GM18519 (cell line): ENCODE data around the gene PARD3.

Experiments used
- ATAC-seq: cut with Tn5 transposase; IDR thresholded peaks from one replicate; pipeline ENCODE4 v1.9.1; 2021; ENCODE audit warnings: mild to moderate bottlenecking, moderate library complexity; ENCODE audit not compliant: unreplicated experiment, low FRiP score

PARD3 gene

DNA sequence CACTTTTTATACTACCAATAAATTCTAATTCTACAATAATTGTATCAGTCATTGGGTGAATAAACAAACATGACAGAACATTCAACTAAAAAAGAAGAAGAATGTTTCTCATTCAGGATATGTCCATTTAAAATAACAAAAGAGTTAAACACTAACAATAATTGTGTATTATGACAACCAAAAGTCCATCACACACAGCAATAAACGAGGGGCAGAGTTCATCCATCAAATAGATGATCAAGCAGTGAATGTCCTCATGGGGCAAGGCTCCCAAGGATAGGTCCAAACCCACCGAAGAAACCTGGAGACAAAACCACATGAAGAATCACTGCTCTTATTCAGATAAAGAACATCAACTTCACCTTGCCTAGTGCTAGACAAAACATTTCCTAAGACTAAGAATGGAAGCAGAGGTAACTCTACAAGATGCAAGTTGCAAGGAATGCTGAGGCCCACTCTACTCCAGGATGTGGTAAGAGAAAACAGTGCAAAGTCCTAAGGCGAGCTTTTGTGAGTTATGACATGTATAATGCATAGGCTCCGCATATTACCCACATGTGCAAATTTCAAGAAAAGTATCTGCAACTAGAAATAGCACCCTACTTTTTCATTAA lies 115.1 kb downstream of the PARD3 start:
- no peak for ATAC-seq

DNA sequence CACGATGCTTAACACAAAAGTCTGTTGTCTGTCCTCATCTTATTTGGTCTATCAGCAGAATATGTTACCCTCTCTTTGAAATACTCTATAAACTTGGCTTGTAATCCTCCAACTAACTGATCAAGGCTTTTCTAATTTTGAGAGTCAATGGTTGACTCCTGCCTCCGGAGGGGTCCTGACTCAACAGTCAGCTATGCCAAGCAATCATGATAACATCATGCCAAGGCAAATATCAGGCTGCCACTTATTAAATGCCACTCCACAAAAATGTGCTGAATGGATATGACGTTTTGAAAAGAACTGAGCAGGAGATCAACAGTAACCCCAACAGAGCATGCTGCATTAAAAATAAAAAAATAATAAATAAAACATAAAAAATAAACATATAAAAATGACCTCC lies 116.1 kb downstream of the PARD3 start:
- ATAC-seq = no peak

DNA sequence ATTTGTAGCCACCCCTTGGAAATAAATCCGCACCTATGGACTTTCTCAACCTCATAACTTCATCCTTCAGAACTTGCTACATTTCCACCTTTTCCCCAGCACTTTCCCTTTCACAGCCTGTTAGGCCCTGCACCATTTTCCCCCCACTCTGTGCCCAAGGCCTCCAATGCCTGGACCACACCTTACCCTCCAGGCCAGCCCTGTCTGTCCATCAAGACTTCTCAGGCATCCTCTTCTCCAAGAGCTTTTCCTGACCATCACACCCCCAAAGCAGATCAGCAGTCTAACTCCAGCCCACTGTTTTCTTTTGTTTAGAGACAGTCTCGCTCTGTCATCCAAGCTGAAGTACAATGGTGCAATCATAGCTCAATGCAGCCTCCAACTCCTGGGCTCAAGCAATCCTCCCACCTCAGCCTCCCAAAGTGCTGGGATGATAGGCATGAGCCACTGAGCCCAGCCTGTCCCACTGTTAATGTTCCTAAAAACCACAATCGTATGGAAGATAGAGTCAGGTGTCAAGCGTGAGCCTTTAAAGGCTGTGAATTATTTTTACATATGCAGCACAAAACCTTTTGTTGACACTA lies 116.8 kb downstream of the PARD3 start:
- no peak for ATAC-seq

DNA sequence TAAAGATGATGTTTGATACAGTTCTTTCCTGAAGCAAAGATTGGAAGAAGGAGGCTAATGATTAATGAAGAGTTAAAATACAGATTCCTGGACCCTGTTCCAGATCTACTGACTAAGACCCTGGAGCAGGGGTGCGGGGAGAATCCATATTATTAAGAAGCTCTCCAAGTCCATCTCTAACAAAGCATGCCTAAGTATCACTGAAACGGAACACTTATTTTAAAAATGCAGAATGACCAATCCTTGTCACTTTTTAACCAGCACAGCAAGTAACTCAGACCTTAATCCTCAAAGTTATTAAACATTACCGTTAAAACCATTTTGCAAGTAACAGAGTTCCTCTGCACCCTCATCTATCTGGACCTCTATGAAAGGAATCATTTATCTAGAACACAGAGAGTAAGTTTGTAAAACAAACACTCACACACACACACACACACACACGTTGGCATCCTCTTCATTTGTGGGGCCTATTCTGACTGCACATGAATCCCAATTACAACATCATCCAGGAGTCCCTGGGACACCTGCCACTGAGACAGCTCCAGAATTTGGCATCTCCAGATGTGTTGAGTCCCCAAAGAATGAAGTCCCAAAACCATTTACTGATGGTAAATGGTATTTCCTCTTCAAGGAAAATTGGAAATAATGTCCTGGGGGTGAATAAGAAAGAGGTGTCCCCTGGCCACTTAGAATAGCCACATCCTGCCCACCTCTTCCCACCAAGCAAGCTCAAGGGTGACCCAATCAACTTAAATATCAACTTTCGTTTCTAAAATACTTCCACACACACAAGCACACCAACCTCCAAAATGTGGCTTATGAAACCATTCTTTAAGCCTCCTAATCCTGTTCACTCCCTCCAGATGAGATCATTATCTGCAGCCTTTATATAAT lies 117.5 kb downstream of the PARD3 start:
- ATAC-seq = no peak

DNA sequence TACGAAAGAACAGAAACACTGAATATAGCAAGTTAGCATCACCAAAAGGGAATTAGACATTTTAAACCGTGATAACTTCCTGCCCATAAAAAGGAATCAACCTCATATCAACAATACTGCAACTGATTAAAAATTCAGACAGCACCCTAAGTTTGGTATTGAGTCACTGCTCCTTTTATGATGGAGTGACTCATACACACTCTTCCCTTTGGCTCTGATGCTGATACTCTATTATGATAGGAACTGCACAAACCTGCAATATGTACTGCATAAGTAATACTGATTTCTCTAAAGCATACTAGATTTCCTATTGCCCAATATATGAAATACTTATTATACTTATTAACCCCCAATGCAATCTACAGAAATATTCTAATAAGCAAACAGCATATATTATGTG lies 118.7 kb downstream of the PARD3 start:
- no peak for ATAC-seq

DNA sequence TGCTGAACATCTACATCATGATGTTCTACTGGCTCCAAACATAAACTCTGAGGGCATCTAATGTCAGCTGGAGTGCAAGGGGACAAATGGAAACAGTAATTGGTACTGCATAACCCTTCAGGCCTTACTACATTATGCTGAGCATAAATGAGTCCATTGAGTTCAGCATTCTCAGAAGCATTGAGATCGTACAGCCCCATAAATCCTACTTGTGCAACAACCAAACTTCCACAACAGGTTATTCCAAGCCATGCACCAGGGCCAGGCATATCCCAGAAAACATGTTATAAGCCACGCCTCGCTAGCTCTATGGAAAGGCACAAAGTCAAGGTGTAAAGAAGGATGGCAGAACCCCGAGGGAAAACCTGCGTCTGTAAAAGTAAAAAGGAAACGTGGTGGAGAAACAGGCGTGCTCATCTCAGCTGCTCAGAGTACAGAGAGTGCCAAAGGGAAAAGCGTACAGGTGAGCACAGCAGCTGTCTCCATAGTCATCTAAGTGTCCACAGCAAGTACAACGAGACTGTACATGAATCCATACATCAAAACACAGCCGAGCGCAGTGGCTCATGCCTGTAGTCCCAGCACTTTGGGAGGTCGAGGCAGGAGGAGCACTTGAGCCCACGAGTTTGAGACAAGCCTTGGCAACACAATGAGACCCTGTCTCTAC lies 124.6 kb downstream of the PARD3 start:
- ATAC-seq = no peak

DNA sequence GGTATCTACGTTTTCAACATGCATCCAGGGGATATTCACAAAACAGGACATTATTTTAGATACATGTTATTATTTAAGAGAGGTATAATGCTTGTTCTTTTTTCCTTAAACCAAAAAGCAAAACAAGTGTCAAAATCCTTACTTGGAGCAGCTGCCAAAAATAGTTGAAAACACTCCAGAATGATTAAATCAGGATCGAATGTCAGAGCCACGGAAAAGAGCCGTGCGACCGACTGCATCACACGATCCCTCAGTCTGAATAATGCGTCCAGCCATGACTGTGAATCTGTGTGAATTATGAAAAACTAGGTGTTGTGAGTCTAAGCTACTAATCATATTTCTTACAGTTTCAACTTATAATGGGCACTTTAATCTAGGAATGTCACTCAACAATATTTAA lies 126.0 kb downstream of the PARD3 start:
- ATAC-seq = no peak

DNA sequence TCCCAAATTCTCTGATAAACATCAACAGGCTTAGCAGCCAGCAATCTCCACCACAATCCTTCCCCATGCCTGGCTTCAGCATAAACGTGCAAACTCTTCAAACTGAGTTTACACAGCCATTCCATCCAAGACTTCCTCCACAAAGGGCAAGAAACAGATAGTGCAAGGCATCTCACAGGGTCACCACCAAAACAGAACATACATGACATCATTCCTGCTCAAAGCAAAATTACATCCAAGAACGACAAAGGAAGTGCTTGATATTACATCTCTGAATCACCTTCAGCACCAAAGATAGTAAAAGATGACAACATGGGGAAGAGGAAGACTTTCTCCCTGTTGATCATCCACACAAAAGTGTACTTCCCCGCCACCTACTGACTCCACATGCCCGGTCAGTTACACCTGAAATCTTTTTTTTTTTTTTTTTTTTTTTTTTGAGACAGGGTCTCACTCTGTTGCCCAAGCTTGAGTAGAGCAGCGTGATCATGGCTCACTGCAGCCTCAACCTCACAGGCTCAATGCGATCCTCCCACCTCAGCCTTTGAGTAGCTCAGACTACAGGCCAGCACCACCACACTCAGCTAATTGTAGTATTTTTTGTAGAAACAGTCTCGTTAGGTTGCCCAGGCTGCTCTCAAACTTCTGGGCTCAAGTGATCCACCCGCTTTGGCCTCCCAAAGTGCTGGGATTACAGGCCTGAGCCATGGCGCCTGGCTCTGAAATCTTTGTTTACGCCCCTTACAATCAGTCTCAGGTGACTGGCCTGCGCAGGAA lies 127.5 kb downstream of the PARD3 start:
- no peak for ATAC-seq

DNA sequence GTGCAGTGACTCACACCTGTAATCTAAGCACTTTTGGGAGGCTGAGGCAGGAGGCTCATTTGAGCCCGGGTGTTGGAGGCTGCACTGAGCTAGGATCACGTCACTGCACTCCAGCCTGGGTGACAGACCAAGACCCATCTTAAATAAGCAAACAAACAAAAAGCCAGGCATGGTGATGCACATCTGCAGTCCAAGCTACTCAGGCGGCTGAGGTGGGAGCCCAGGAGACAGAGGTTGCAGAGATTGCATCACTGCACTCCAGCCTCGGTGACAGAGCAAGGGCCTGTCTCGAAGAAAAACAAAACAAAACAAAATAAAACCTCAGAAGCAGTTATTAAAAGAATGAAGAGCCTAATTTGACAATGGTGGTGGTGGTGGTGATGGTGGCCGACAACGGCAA lies 132.5 kb downstream of the PARD3 start:
- no peak for ATAC-seq

DNA sequence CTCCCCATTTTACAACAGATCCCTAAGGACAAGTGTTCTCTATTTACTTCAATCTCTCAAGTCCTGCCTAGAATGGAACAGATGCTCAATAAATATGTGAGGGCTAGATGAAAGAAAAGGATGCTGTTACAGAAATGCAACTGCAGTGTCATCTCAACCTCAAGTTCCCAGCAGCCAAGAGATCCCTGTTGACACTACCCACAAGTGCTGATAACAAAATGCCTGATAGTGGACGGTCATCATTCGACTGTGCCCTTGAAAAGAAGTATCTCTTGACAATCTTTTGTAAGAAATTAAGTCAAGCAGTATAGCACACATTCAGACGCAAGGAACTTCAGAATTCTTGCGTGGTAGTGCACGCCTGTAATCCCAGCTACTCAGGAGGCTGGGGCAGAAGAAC lies 133.2 kb downstream of the PARD3 start:
- ATAC-seq = no peak

DNA sequence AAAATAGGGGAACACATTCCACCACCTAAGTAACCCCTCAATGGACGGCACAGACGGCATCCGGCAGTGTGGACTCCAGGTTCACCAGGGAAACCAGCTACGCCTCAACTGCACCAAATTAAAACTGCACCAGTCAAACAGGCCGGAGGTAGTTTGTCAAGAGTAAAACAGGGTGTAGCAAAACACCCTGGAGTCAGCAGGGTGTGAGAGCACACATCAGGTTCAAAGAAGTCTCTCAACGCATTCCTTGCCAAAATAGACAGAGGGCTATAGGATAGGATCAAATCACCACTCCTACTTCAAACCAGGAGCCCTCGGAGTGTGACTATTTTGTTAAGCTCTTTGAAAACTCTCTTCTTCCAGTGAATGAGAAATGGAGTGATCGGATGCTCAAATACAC lies 135.9 kb downstream of the PARD3 start:
- no peak for ATAC-seq

DNA sequence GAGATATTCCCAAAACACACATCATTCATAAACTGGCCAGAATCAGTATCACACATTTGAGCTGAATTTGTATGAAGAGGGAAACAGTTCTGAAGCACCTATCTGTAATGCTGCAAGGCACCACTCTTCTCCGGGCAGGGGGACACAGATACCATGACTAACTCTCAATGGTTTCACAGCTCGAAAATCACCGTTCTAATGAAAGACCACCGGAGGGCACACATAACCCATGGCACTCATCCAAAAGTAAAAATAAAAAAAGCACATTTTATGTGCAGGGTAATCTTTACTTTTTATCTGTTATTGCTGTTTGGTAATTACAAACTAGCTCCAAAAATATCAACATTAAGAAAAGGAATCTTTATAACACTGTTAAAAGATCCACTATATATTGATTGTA lies 137.5 kb downstream of the PARD3 start:
- no peak for ATAC-seq

DNA sequence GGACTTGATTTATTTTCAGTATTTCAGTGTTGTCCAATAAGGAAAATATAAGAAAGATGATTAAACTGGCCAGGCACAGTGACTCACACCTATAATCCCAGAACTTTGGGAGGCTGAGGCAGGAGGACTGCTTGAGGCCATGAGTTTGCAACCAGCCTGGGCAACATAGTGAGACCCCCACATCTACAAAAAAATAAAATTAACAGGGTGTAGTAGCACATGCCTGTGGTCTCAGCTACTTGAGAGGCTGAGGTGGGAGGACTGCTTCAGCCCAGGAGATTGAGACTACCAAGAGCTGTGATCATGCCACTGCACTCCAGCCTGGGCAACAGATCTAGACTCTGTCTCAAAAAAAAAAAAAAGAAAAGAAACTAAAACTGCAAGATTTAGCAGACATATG lies 138.0 kb downstream of the PARD3 start:
- ATAC-seq = no peak

DNA sequence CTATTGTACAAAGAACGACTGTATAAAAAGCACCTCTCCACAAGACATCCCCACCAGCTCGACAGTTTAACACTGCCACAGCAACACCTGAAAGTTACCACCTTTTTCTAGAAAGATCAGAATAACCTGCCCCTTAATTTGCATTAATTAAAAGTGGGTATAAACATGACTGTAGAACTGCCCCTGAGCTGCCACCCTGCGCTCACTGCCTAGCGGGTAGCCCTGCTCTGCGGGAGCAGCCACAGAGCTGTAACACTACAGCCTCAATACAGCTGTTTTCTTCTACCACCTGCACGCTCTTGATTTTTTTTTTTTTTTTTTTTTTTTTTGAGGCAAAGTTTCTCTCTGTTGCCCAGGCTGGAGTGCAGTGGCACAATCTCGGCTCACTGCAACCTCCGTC lies 140.9 kb downstream of the PARD3 start:
- no peak for ATAC-seq

DNA sequence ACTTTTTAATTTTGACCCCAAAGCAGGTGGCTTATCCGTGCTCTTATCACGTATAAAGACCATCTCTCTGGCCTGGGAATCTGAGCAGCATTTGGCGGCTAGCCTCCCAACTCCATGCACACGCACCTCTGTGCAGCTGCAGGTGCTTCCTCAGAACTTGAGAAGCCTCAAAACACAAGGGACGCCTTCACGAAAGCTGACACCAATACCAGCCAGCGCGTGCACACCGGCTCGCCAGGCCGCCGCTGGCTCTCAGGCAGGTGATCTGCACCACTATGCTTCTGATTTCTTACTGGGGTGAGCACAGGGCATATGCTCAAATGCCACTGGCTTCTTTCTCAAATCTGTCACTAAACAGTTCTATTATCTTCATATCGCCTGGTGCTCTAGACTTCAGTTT lies 145.0 kb downstream of the PARD3 start:
- no peak for ATAC-seq

DNA sequence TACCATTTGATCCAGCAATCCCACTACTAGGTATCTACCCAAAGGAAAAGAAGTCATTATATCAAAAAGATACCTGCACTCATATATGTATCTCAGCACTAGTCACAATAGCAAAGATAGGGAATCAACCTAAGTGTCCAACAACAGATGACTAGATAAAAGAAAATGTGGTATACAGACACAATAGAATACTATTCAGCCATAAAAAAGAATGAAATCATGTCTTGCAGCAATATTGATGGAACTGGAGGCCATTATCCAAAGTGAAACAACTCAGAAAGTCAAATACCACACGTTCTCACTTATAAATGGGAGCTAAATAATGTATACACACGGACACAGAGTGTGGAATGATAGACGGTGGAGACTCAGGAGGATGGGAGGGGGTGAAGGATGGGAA lies 146.0 kb downstream of the PARD3 start:
- no peak for ATAC-seq

DNA sequence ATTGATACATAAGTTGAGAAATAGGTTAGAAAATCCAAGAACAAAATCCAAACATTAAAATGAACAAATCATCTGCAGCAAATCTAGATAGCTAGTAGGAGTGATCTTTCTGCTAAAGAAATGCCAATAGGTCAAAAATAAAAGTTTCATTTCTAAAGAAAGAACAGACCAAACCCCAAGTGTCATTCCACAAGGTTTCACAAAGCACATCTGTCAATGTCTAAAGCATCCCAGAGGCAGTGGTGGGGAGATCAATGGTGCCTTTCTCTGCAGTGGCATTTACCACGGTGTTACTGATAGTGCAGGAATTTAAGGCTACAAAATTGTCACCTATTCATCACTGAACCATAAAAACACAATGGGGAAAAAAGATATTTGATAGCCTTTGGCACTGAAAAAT lies 147.9 kb downstream of the PARD3 start:
- ATAC-seq = no peak

DNA sequence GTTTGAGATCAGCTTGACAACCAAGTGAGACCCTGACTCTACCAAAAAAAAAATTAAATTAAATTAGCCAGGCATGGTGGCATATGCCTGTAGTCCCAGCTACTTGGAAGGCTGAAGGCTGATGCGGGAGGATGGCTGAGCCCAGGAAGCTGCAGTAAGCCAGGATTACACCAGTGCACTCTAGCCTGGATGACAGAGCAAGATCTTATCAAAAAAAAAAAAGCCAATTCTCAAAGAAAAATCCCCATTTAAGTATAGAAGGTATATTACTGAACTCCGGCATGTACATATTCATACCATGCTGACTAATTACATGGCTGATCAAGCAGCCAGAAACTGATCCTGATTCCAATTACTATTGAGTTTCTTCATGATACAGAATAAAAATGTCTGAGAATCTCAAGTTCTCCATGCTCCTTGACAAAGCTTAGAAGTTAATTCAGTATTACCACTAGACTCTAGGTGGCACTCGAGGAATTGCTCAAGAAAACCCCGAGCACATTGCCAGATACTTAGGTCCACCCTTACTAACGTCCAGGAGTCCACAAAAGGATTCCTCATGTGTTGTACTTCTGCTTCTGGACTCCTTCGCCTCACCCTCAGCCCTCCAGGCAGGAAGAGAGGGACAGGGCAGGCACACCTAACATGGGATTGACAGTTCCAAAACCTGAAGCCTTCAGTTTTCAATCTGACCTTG lies 148.9 kb downstream of the PARD3 start:
- peak; percentile 85 for ATAC-seq

DNA sequence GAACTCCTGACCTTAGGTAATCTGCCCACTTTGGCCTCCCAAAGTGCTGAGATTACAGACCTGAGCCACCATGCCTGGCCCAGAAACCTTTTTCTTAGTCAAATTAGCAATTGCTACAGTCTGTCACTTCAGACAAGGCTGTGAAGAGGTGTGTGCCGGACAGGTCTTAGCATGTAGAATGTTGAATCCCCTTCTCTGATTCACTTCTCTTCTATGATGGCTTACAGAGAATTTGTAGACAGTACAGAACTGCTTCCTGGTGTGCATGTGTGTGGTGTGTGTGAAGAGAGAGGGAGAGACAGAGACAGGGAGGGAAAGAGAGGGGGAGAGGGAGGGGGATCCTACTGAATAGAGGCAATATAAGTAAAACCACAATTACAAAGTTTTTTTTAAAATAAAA lies 150.4 kb downstream of the PARD3 start:
- ATAC-seq = no peak

DNA sequence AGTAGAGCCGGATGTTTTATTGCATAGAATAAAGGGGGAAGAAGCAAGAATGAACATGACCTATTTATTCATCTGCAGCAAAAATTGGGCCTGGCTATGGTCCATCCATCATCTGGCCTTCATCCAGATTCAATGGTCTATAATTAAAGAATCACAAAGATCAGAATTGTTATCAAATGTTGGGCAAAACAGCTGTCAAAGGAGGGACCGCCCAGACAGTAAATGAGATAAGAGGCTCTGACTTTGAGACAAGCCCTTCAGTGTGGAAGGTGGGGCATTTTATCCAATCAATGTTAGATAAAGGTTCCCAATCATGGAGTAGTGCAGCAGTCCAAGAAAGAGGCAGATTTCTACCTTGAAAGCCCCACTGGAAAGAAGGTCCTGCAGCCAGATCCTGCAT lies 153.5 kb downstream of the PARD3 start:
- ATAC-seq = no peak
